Measurements from ENCODE around the gene MAOA.
"Not testable (repeated sequence)": the region's sequence is repeated elsewhere in the genome, so short reads cannot be mapped to it uniquely, and the experiment has no call there.

The MAOA gene

GRCh38 chrX:43656005-43656494 lies at the start of gene MAOA:
TSS of gene MAOA (plus strand) at chrX:43656299. CDS start at chrX:43656342, 43 bp downstream.
- Histone ChIP-seq H3K27ac (peak within 1 kb of the TSS; percentile 95; the same call in 1 of the 2 replicates), H3K27me3 (peaks cover 52% of the 10 kb centered on the region), H4K20me1 (no peaks in the 10 kb centered on the region), H3K9me3 (peaks cover 20% of the 10 kb centered on the region), H3K36me3 (no peaks in the 10 kb centered on the region), H3K4me1 (no peaks in the 10 kb centered on the region), H3K4me3 (peak within 1 kb of the TSS; percentile 64), H3K9ac (no peak within 1 kb of the TSS), H3K4me2 (peak within 1 kb of the TSS; percentile 59)
- no peak for TF ChIP-seq Cebpa-rat (IDR thresholded peaks at IDR 0.05)

- Histone ChIP-seq H4K20me1 (no peaks in the 10 kb centered on the region), H3K4me2 (no peak overlapping the region)
- TF ChIP-seq Cebpa-rat (IDR thresholded peaks at IDR 0.05), result no peak
Observed at GRCh38 chrX:43612400-43612799, 43.7 kb upstream of the MAOA start.

GRCh38 chrX:43615660-43616059 lies 40.4 kb upstream of the MAOA start:
- no peak for TF ChIP-seq Cebpa-rat (IDR thresholded peaks at IDR 0.05)
- Histone ChIP-seq H3K27ac (no peak overlapping the region), H3K4me2 (no peak overlapping the region), H3K4me3 (no peak overlapping the region), H3K4me1 (no peaks in the 10 kb centered on the region), H3K9ac (no peak overlapping the region), H3K27me3 (peaks cover 91% of the 10 kb centered on the region), H3K9me3 (peaks cover 13% of the 10 kb centered on the region; the same call in 1 of the 2 replicates), H4K20me1 (no peaks in the 10 kb centered on the region), H3K36me3 (no peaks in the 10 kb centered on the region)

More at GRCh38 chrX:43612400-43612799, 43.7 kb upstream of the MAOA start:
- Histone ChIP-seq H3K4me1 (no peaks in the 10 kb centered on the region), H3K9me3 (peaks cover 13% of the 10 kb centered on the region; the same call in 1 of the 2 replicates), H3K27me3 (peaks cover 78% of the 10 kb centered on the region), H3K9ac (no peak overlapping the region), H3K27ac (no peak overlapping the region), H3K4me3 (no peak overlapping the region), H3K36me3 (no peaks in the 10 kb centered on the region)

- Histone ChIP-seq H3K4me3 (no peak overlapping the region), H3K27me3 (peaks cover 74% of the 10 kb centered on the region), H3K9ac (no peak overlapping the region), H3K4me2 (no peak overlapping the region), H3K27ac (no peak overlapping the region), H3K36me3 (no peaks in the 10 kb centered on the region), H4K20me1 (no peaks in the 10 kb centered on the region), H3K4me1 (no peaks in the 10 kb centered on the region), H3K9me3 (peaks cover 7% of the 10 kb centered on the region; the same call in 1 of the 2 replicates)
- no peak for TF ChIP-seq Cebpa-rat (IDR thresholded peaks at IDR 0.05)
Observed at GRCh38 chrX:43618366-43619205, 37.5 kb upstream of the MAOA start.

GRCh38 chrX:43619861-43620260 lies 36.2 kb upstream of the MAOA start:
- H3K27me3 ChIP-seq, result peaks cover 74% of the 10 kb centered on the region
- not testable (repeated sequence) for H3K4me3 ChIP-seq, H3K27ac ChIP-seq, H3K9me3 ChIP-seq, H3K4me1 ChIP-seq, H3K36me3 ChIP-seq, H4K20me1 ChIP-seq, H3K9ac ChIP-seq, H3K4me2 ChIP-seq

GRCh38 chrX:43627147-43627546 lies 29.0 kb upstream of the MAOA start:
- Histone ChIP-seq H4K20me1 (no peaks in the 10 kb centered on the region), H3K27me3 (peaks cover 82% of the 10 kb centered on the region), H3K4me2 (no peak overlapping the region), H3K9ac (no peak overlapping the region), H3K4me1 (no peaks in the 10 kb centered on the region), H3K4me3 (no peak overlapping the region), H3K36me3 (no peaks in the 10 kb centered on the region), H3K27ac (no peak overlapping the region), H3K9me3 (no peaks in the 10 kb centered on the region)
- TF ChIP-seq Cebpa-rat (IDR thresholded peaks at IDR 0.05), result no peak

- H3K27ac ChIP-seq, result no peak overlapping the region
- no peak overlapping the region for H3K4me3 ChIP-seq
- no peak for TF ChIP-seq Cebpa-rat (IDR thresholded peaks at IDR 0.05)
Observed at GRCh38 chrX:43627669-43628068, 28.4 kb upstream of the MAOA start.

GRCh38 chrX:43629229-43629628 lies 26.9 kb upstream of the MAOA start:
- no peak overlapping the region for H3K4me3 ChIP-seq
- no peaks in the 10 kb centered on the region for H3K36me3 ChIP-seq
- peaks cover 82% of the 10 kb centered on the region for H3K27me3 ChIP-seq
- no peaks in the 10 kb centered on the region for H3K9me3 ChIP-seq
- H3K4me2 ChIP-seq, result no peak overlapping the region
- H3K4me1 ChIP-seq, result no peaks in the 10 kb centered on the region
- TF ChIP-seq Cebpa-rat (IDR thresholded peaks at IDR 0.05), result no peak
- peaks cover 6% of the 10 kb centered on the region; the same call in 1 of the 2 replicates for H4K20me1 ChIP-seq
- H3K27ac ChIP-seq, result no peak overlapping the region
- no peak overlapping the region for H3K9ac ChIP-seq

More at GRCh38 chrX:43627669-43628068, 28.4 kb upstream of the MAOA start:
- no peak overlapping the region for H3K9ac ChIP-seq
- no peaks in the 10 kb centered on the region for H3K4me1 ChIP-seq
- H3K27me3 ChIP-seq, result peaks cover 81% of the 10 kb centered on the region
- no peaks in the 10 kb centered on the region for H4K20me1 ChIP-seq
- H3K4me2 ChIP-seq, result no peak overlapping the region
- no peaks in the 10 kb centered on the region for H3K36me3 ChIP-seq
- H3K9me3 ChIP-seq, result no peaks in the 10 kb centered on the region

GRCh38 chrX:43631841-43632240 lies 24.3 kb upstream of the MAOA start:
- Histone ChIP-seq H4K20me1 (peaks cover 6% of the 10 kb centered on the region; the same call in 1 of the 2 replicates), H3K4me3 (no peak overlapping the region), H3K36me3 (no peaks in the 10 kb centered on the region), H3K4me2 (no peak overlapping the region), H3K9ac (no peak overlapping the region), H3K4me1 (no peaks in the 10 kb centered on the region), H3K27me3 (peaks cover 88% of the 10 kb centered on the region), H3K9me3 (no peaks in the 10 kb centered on the region), H3K27ac (no peak overlapping the region)
- no peak for TF ChIP-seq Cebpa-rat (IDR thresholded peaks at IDR 0.05)

GRCh38 chrX:43633081-43633480 lies 23.0 kb upstream of the MAOA start:
- H4K20me1 ChIP-seq, result peaks cover 6% of the 10 kb centered on the region; the same call in 1 of the 2 replicates
- no peak overlapping the region for H3K27ac ChIP-seq
- no peak overlapping the region for H3K4me3 ChIP-seq
- H3K9ac ChIP-seq, result no peak overlapping the region
- TF ChIP-seq Cebpa-rat (IDR thresholded peaks at IDR 0.05), result no peak
- H3K4me2 ChIP-seq, result no peak overlapping the region
- H3K9me3 ChIP-seq, result no peaks in the 10 kb centered on the region
- peaks cover 89% of the 10 kb centered on the region for H3K27me3 ChIP-seq
- no peaks in the 10 kb centered on the region for H3K36me3 ChIP-seq
- H3K4me1 ChIP-seq, result no peaks in the 10 kb centered on the region

All from BLaER1 (cell line).